ENCODE results near the gene MVK.

The MVK gene

GRCh38 chr12:109638735-109639134, 65.1 kb downstream of the MVK start:
- DNase-seq = no peak

GRCh38 chr12:109639151-109639872, 65.7 kb downstream of the MVK start:
- no peak for DNase-seq

- DNase-seq = no peak
These were observed 67.4 kb downstream of the MVK start for GRCh38 chr12:109640961-109641360.

- no peak for DNase-seq
These were observed 67.8 kb downstream of the MVK start for GRCh38 chr12:109641422-109641821.

GRCh38 chr12:109642506-109643132, 69.0 kb downstream of the MVK start:
- DNase-seq = no peak

- DNase-seq = no peak
These were observed 71.6 kb downstream of the MVK start for GRCh38 chr12:109645194-109645593.

- no peak for DNase-seq
These were observed 72.1 kb downstream of the MVK start for GRCh38 chr12:109645708-109646107.
